Measurements from ENCODE around the gene HEATR1. TPM values are rescaled to one million over a fixed set of nuclear protein-coding genes. Genes with fewer than 3 reads are reported as not detected.

Gene HEATR1
- total and polyA plus RNA-seq, 2 donors (not counting 1 experiment from before 2014, with no cell fraction given): 6.1 to 50.6 TPM

DNA sequence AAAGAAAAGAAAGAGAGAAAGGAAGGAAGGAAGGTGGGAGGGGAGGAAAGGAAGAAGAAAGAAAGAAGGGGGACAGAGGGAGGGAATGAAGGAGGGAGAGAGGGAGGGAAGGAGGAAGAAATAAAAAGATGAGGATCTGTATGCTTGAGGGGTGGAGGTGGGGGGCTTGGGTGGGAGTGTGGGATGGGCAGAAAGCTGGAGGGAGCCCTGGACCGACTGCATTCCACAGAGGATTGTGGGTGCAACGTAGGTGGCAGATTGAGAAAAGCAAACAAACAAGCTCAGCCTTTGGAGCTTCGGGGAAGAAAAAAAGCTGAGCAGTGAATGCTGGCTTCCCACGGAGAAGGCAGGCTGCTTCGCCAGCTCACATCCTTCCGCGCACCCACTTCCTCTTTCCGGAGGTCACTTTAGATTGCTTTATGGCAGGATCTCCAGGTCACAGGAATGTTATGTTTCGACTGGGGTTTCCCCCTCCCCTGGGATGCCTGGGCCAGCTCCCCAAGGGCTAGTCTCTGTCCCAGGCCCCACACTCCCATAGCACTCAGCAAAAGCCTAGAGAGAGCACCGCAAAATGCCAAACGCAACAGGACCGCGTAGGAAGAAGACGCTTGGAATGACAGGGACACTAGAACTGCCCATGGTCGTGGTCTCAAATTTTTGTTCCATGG lies 101.2 kb downstream of the HEATR1 start:
- DNase-seq (peak; percentile 21), ATAC-seq (ENCODE audit: low read depth) (no peak)
- no peaks in the 10 kb centered on the region for H4K20me1 ChIP-seq (ENCODE audit: control insufficient read depth, insufficient read depth, low read length, poor library complexity, severe bottlenecking)
- 40% methylated on average over 12 of the region's 15 CpGs for WGBS (ENCODE audit: insufficient coverage)
- no peaks in the 10 kb centered on the region for H3K27me3 ChIP-seq (replicated peaks in 1 of 4; ENCODE audit: control extremely low read depth in 1 of 4, control insufficient read depth in 3 of 4, insufficient read depth in 4 of 4, low read length in 3 of 4)
- H2AFZ ChIP-seq (ENCODE audit: insufficient read depth, low read depth, low read length, poor library complexity, severe bottlenecking): peak overlapping the region; percentile 39
- POLR2A ChIA-PET: no interaction called here
- peak overlapping the region; percentile 47 for H3K4me2 ChIP-seq (replicated peaks; ENCODE audit: low read depth, low read length, poor library complexity, severe bottlenecking)
- H3K4me3 ChIP-seq (ENCODE audit: control extremely low read depth in 1 of 5, extremely low read depth in 1 of 5, insufficient read depth in 1 of 5, low read depth in 2 of 5, low read length in 4 of 5): no peak overlapping the region
- intact Hi-C loops (cut with micrococcal nuclease): no loop called here
- TF ChIP-seq EZH2 (IDR thresholded peaks at IDR 0.05; ENCODE audit: borderline replicate concordance, insufficient read depth, low read depth, low read length, poor library complexity, severe bottlenecking): no peak
- TF ChIP-seq, protein P1, sequence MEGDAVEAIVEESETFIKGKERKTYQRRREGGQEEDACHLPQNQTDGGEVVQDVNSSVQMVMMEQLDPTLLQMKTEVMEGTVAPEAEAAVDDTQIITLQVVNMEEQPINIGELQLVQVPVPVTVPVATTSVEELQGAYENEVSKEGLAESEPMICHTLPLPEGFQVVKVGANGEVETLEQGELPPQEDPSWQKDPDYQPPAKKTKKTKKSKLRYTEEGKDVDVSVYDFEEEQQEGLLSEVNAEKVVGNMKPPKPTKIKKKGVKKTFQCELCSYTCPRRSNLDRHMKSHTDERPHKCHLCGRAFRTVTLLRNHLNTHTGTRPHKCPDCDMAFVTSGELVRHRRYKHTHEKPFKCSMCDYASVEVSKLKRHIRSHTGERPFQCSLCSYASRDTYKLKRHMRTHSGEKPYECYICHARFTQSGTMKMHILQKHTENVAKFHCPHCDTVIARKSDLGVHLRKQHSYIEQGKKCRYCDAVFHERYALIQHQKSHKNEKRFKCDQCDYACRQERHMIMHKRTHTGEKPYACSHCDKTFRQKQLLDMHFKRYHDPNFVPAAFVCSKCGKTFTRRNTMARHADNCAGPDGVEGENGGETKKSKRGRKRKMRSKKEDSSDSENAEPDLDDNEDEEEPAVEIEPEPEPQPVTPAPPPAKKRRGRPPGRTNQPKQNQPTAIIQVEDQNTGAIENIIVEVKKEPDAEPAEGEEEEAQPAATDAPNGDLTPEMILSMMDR (IDR thresholded peaks at IDR 0.05): peak; percentile 8
- H3K36me3 ChIP-seq (replicated peaks in 1 of 2; ENCODE audit: control extremely low read depth in 1 of 2, control insufficient read depth in 1 of 2, extremely low read depth in 1 of 2, insufficient read depth in 2 of 2, low read length in 1 of 2): no peaks in the 10 kb centered on the region
- Mint-ChIP-seq H3K9me3 (ENCODE audit: insufficient read depth) (no peaks in the 10 kb centered on the region), H3K27me3 (peaks cover 4% of the 10 kb centered on the region), H3K4me1 (peaks cover 12% of the 10 kb centered on the region), H3K27ac (no peak overlapping the region), H3K4me3 (no peak overlapping the region)
- no peak overlapping the region for H3K27ac ChIP-seq (ENCODE audit: low read length in 2 of 2)
- H3K79me2 ChIP-seq (ENCODE audit: control insufficient read depth, insufficient read depth, low read length): no peaks in the 10 kb centered on the region
- no peak overlapping the region for H3K9ac ChIP-seq (ENCODE audit: low read length)
- H3K4me1 ChIP-seq (ENCODE audit: control insufficient read depth in 2 of 2, insufficient read depth in 2 of 2, low read length in 2 of 2): peaks cover 9 to 12% of the 10 kb centered on the region in 2 donors
- CTCF ChIA-PET: interaction anchor here (0.8 to 0.9 kb wide), 2 partner anchors 11 to 398 kb away, joined by 3 to 4 read pairs; no protein-coding TSS in a partner anchor
- H3K9me3 ChIP-seq (ENCODE audit: control extremely low read depth in 1 of 3, control insufficient read depth in 2 of 3, insufficient read depth in 1 of 3, low read length in 2 of 3): no peaks in the 10 kb centered on the region

DNA sequence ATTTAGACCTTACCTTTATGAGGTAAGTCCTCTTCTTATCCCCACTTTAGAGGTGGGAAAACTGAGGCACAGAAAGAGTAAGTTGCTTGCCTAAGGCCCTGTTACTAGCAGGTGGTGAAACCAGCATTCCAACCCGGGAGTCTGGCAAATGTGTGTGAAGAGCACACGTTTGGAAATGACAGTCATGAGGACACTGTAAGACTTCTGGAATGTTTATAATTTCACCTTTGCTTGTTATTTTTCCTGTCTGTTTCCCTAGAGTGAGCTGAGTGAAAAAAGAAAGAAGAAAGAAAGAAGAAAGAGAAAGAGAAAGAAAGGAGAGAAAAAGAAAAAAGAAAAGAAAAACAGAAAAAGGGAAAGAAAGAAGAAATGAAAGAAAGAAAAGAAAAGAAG lies 101.7 kb downstream of the HEATR1 start:
- Mint-ChIP-seq H3K9me3 (ENCODE audit: insufficient read depth) (no peaks in the 10 kb centered on the region), H3K4me1 (peaks cover 12% of the 10 kb centered on the region), H3K27me3 (peaks cover 7% of the 10 kb centered on the region), H3K27ac (no peak overlapping the region), H3K4me3 (no peak overlapping the region)
- H3K9me3 ChIP-seq (ENCODE audit: control extremely low read depth in 1 of 3, control insufficient read depth in 2 of 3, insufficient read depth in 1 of 3, low read length in 2 of 3): no peaks in the 10 kb centered on the region
- no peak for DNase-seq
- no peak overlapping the region for H3K27ac ChIP-seq (ENCODE audit: low read length in 2 of 2)
- no peak for ATAC-seq (ENCODE audit: low read depth)
- H3K4me3 ChIP-seq (ENCODE audit: control extremely low read depth in 1 of 5, extremely low read depth in 1 of 5, insufficient read depth in 1 of 5, low read depth in 2 of 5, low read length in 4 of 5): no peak overlapping the region
- no peaks in the 10 kb centered on the region for H3K36me3 ChIP-seq (replicated peaks in 1 of 2; ENCODE audit: control extremely low read depth in 1 of 2, control insufficient read depth in 1 of 2, extremely low read depth in 1 of 2, insufficient read depth in 2 of 2, low read length in 1 of 2)
- ChIA-PET CTCF (no interaction called here), POLR2A (no interaction called here)
- TF ChIP-seq EZH2 (IDR thresholded peaks at IDR 0.05; ENCODE audit: borderline replicate concordance, insufficient read depth, low read depth, low read length, poor library complexity, severe bottlenecking): no peak
- TF ChIP-seq, protein P1 (IDR thresholded peaks at IDR 0.05): peak; percentile 30
- H2AFZ ChIP-seq (ENCODE audit: insufficient read depth, low read depth, low read length, poor library complexity, severe bottlenecking): peak overlapping the region; percentile 39
- intact Hi-C loops (cut with micrococcal nuclease): no loop called here
- peak overlapping the region; percentile 47 for H3K4me2 ChIP-seq (replicated peaks; ENCODE audit: low read depth, low read length, poor library complexity, severe bottlenecking)
- no peak overlapping the region for H3K9ac ChIP-seq (ENCODE audit: low read length)
- H3K4me1 ChIP-seq (ENCODE audit: control insufficient read depth in 2 of 2, insufficient read depth in 2 of 2, low read length in 2 of 2): peaks cover 9 to 12% of the 10 kb centered on the region in 2 donors
- H3K79me2 ChIP-seq (ENCODE audit: control insufficient read depth, insufficient read depth, low read length): no peaks in the 10 kb centered on the region
- 63% methylated on average over 2 of the region's 2 CpGs for WGBS (ENCODE audit: insufficient coverage)
- peaks cover 0 to under 1% (median 0%) of the 10 kb centered on the region in 4 experiments for H3K27me3 ChIP-seq (replicated peaks in 1 of 4; ENCODE audit: control extremely low read depth in 1 of 4, control insufficient read depth in 3 of 4, insufficient read depth in 4 of 4, low read length in 3 of 4)
- no peaks in the 10 kb centered on the region for H4K20me1 ChIP-seq (ENCODE audit: control insufficient read depth, insufficient read depth, low read length, poor library complexity, severe bottlenecking)

Data from B cell (primary cell).